Midbrain (tissue), 1 donor: ENCODE data around the gene CCDC110.

Experiments
- DNase-seq: peaks from one replicate; lab custom pipeline; 2025; lab: John Stamatoyannopoulos, UW

Gene CCDC110

GRCh38 chr4:185421366-185422124 lies 50.0 kb downstream of the CCDC110 start:
- DNase-seq: no peak

GRCh38 chr4:185416955-185417354 lies 54.6 kb downstream of the CCDC110 start:
- DNase-seq: no peak

DNA sequence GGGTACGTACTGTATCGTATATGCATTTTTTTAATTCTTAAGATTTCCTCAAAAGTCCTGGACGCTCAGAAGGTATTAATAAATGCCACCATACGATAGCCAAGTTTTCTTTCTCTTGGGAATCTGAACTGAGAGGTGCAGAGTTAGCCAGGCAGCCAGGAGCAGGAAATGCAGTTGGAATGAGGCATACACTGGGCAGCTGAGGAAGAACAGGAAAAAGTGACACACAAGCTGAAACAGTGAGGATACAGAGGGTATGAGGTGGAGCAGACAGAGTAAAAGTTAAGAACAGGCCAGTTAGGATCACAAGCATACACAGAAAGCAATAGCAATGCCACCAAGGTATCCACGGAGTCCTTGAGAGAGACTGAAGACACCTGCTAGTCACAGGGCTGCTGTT lies 59.1 kb downstream of the CCDC110 start:
- no peak for DNase-seq

DNA sequence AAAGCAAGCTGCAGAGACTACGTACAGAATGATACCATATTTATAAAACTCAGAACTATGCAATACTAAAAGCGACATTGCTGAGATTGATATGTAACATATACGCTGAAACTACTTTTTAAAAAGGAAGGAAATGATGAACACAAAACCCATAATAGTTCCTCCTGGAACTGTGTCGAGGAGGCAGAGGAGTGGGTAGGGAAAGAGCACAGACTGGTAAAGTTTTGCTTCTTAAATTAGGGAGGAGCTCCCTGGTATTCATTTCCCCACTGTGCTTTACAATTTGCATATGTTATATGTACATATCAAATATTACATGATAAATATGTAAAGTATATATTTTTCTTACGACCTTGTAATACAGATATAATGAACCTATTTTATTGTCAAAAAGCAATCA lies 59.7 kb downstream of the CCDC110 start:
- DNase-seq: no peak

- no peak for DNase-seq
Measured at GRCh38 chr4:185408432-185408831, 63.1 kb downstream of the CCDC110 start.

DNA sequence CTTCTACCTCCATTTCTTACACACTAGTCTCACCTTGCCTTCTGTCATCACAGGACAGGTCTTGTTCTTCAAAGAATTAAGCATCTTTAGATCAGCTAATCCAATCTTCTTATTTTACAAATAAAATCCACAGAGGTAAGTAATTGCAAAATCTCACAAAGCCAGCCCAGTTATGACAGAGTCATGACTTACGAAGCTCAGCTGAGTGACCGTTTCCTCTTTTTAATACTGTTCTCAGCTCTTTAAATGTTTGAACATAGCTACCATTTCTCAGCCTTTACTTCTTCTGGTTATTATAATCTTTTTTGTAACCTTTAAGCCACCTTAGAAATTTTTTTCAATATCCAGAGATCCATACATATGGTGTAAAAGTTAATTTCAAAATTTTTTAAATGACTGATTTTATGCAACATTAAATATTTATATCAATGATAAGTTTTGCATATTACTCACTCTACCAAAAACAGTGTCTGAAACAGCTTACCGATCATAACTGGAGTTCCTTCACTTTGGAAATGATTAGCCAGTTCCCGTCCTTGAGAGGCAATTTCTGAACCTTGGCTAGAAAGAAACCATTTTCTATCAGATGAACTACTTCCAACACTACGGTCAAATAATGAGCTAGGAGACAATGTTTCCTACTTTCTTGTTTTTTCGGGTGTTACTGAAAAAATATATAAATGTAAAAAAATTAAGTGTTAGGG lies 66.1 kb downstream of the CCDC110 start:
- no peak for DNase-seq

DNA sequence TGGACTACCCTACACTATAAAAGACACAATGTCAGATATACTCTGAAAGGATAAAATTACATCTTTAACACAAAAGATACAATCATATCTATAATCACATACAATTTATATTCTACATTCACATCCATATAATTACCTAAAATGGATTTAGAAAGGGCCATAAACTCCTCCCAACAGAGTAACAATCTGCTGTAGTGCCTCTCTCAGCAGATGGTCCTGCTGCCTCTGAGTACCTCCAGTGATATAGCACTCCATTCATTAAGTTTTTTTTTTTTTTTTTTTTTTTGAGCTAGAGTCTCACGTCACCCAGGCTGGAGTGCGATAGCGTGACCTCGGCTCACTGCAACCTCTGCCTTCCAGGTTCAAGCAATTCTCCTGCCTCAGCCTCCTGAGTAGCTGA lies 67.5 kb downstream of the CCDC110 start:
- DNase-seq: no peak

- DNase-seq: peak; percentile 3
Measured at GRCh38 chr4:185399466-185399865, 72.1 kb downstream of the CCDC110 start.

DNA sequence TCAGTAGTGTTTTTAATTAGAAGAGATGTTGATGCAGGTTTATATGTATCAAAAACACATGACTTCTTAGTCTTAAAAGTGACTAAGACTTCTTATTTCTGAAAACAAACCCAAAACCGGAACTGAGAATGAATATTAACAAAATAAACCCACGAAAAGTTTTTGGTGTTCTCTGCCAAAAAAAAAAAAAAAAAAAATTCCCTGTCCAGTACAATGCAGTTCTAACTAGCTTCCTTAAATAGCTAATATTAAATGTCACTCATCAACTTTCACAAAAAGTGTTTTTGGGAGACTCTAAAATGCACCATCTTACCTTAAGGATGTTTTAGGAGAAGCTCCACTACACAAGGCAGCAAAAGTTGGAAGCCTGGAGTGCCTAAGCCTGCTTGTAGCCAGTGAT lies 72.9 kb downstream of the CCDC110 start:
- no peak for DNase-seq

- peak; percentile 60 for DNase-seq
Measured at GRCh38 chr4:185396724-185397385, 74.7 kb downstream of the CCDC110 start, which contains the start of gene ANKRD37. Gene ANKRD37 (plus strand): TSS chr4:185396841. CDS start chr4:185396924, 83 bp downstream.

DNA sequence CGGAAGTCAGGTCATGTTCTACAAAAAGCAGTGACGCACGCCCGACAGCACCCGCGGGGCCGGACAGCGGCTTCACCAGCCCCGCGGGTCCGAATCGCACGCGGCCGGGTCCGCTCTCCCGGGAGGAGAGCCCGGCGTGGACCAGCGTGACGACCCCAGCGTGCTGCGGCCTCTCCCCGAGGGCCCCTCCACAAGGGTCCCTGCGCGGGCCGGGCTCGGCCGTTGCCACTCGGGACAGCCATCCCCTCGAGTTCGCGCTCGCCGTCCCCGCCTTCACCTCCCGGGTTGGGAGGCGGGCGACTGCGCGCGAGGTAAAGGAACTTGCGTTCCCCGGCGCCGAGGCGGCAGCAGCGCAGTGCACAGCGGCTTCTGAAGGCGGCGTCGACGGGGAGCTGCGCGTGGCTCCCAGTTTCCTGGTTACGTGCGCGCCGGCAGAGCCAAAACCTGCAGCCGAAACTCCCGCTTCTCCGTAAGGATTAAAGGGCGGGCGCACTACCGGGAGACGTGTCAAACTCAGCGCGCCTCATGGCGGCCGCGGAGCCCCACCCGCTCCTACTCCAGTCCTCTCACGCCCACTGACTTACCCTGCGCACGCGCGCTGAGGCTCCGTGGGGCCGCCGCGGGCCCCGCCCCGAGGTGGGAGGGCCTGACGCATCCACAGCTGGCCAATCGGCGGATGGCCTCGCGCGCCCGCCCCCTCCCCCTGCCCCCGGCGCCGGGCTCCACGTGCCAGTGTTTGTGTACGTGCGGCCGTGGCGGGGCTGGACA lies 75.4 kb downstream of the CCDC110 start:
- DNase-seq: peak; percentile 99

DNA sequence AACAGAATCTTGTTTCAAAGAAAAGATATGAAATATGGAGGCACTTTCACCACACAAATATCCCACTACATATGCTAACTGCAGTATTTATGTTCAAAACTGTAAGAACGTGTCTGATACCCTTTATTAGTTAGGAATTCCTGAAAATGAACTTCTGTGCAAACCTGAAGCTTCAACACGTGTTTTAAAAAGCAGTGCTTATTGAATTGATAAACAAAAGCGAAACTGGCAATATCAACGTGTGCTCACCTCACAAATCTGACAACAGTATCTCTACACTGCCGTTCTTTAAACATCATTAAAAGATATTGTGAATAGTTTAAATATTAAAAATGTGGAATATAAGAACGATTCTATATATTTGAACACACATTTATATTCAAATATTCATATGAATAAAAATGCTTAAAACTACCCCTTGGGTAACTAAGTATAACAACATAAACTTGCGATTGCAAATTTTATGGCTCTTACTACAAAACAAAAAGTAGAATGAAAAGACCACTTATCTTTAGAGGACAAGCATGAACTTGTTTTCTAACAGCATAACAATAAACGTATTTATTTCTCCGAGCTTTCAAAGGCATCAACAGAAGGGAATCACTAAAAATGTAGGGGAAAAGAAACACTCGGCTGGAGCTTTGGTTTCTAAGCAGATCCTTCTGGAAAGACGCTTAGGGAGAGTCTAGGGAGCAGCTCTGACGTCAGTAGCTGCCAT lies 76.1 kb downstream of the CCDC110 start, which contains the start of gene LRP2BP:
Gene LRP2BP (minus strand): TSS at position 687 of the 718 bp plus-strand sequence. CDS start 17,738 bp downstream, outside the sequence.
- peak; percentile 91 for DNase-seq
